ENCODE data around the gene NPAS3.

The NPAS3 gene

GRCh38 chr14:33714527-33715226 is 776.0 kb downstream of the NPAS3 start:
- H3K27me3 Mint-ChIP-seq: no peaks in the 10 kb centered on the region
- H3K36me3 Mint-ChIP-seq: no peaks in the 10 kb centered on the region

GRCh38 chr14:33715227-33715528 is 776.5 kb downstream of the NPAS3 start:
- no peak for ATAC-seq (ENCODE audit: low read depth)
- Mint-ChIP-seq H3K4me3 (no peak overlapping the region), H3K9me3 (peaks cover 3% of the 10 kb centered on the region), H3K4me1 (no peaks in the 10 kb centered on the region), H3K27ac (no peak overlapping the region), H3K36me3 (no peaks in the 10 kb centered on the region), H3K27me3 (no peaks in the 10 kb centered on the region)
- DNase-seq (ENCODE audit: low spot score in 2 of 2): no peak

More at GRCh38 chr14:33714527-33715226, 776.0 kb downstream of the NPAS3 start:
- H3K9me3 Mint-ChIP-seq: peaks cover 3% of the 10 kb centered on the region
- DNase-seq (ENCODE audit: low spot score in 2 of 2) (no peak), ATAC-seq (ENCODE audit: low read depth) (no peak)
- H3K4me3 Mint-ChIP-seq: no peak overlapping the region
- no peak overlapping the region for H3K27ac Mint-ChIP-seq
- no peaks in the 10 kb centered on the region for H3K4me1 Mint-ChIP-seq

GRCh38 chr14:33716921-33717320 is 778.2 kb downstream of the NPAS3 start:
- no peaks in the 10 kb centered on the region for H3K4me1 Mint-ChIP-seq
- H3K9me3 Mint-ChIP-seq: peaks cover 3% of the 10 kb centered on the region
- no peak for DNase-seq (ENCODE audit: low spot score in 2 of 2)
- no peaks in the 10 kb centered on the region for H3K27me3 Mint-ChIP-seq
- no peak for ATAC-seq (ENCODE audit: low read depth)
- no peak overlapping the region for H3K4me3 Mint-ChIP-seq
- H3K27ac Mint-ChIP-seq: no peak overlapping the region
- no peaks in the 10 kb centered on the region for H3K36me3 Mint-ChIP-seq

GRCh38 chr14:33717866-33718265 is 779.2 kb downstream of the NPAS3 start:
- Mint-ChIP-seq H3K4me3 (no peak overlapping the region), H3K4me1 (no peaks in the 10 kb centered on the region), H3K36me3 (no peaks in the 10 kb centered on the region), H3K27me3 (no peaks in the 10 kb centered on the region), H3K27ac (no peak overlapping the region), H3K9me3 (peaks cover 3% of the 10 kb centered on the region)
- DNase-seq (ENCODE audit: low spot score in 2 of 2) (no peak), ATAC-seq (ENCODE audit: low read depth) (no peak)

GRCh38 chr14:33720284-33720787 is 781.7 kb downstream of the NPAS3 start:
- Mint-ChIP-seq H3K27me3 (no peaks in the 10 kb centered on the region), H3K4me1 (no peaks in the 10 kb centered on the region), H3K4me3 (no peak overlapping the region), H3K9me3 (peaks cover 2% of the 10 kb centered on the region), H3K36me3 (no peaks in the 10 kb centered on the region), H3K27ac (no peak overlapping the region)
- DNase-seq (ENCODE audit: low spot score in 2 of 2): no peak
- ATAC-seq (ENCODE audit: low read depth): no peak

- Mint-ChIP-seq H3K9me3 (no peaks in the 10 kb centered on the region), H3K27ac (no peak overlapping the region), H3K4me3 (no peak overlapping the region), H3K4me1 (no peaks in the 10 kb centered on the region), H3K27me3 (no peaks in the 10 kb centered on the region), H3K36me3 (no peaks in the 10 kb centered on the region)
- DNase-seq (ENCODE audit: low spot score in 2 of 2): no peak
- no peak for ATAC-seq (ENCODE audit: low read depth)
These were observed 788.0 kb downstream of the NPAS3 start for GRCh38 chr14:33726685-33727084.

GRCh38 chr14:33727606-33728005 is 788.9 kb downstream of the NPAS3 start:
- H3K9me3 Mint-ChIP-seq: no peaks in the 10 kb centered on the region

GRCh38 chr14:33728010-33728498 is 789.4 kb downstream of the NPAS3 start:
- ATAC-seq (ENCODE audit: low read depth) (no peak), DNase-seq (ENCODE audit: low spot score in 2 of 2) (no peak)
- Mint-ChIP-seq H3K27ac (no peak overlapping the region), H3K27me3 (no peaks in the 10 kb centered on the region), H3K36me3 (no peaks in the 10 kb centered on the region), H3K9me3 (no peaks in the 10 kb centered on the region), H3K4me3 (no peak overlapping the region), H3K4me1 (no peaks in the 10 kb centered on the region)

More at GRCh38 chr14:33727606-33728005, 788.9 kb downstream of the NPAS3 start:
- H3K36me3 Mint-ChIP-seq: no peaks in the 10 kb centered on the region
- DNase-seq (ENCODE audit: low spot score in 2 of 2): no peak
- H3K4me1 Mint-ChIP-seq: no peaks in the 10 kb centered on the region
- no peak overlapping the region for H3K4me3 Mint-ChIP-seq
- no peaks in the 10 kb centered on the region for H3K27me3 Mint-ChIP-seq
- H3K27ac Mint-ChIP-seq: no peak overlapping the region
- ATAC-seq (ENCODE audit: low read depth): no peak

GRCh38 chr14:33730156-33730555 is 791.5 kb downstream of the NPAS3 start:
- H3K27ac Mint-ChIP-seq: no peak overlapping the region
- no peaks in the 10 kb centered on the region for H3K36me3 Mint-ChIP-seq
- H3K9me3 Mint-ChIP-seq: no peaks in the 10 kb centered on the region
- no peak for DNase-seq (ENCODE audit: low spot score in 2 of 2)
- no peak for ATAC-seq (ENCODE audit: low read depth)
- H3K4me3 Mint-ChIP-seq: no peak overlapping the region
- H3K4me1 Mint-ChIP-seq: no peaks in the 10 kb centered on the region
- no peaks in the 10 kb centered on the region for H3K27me3 Mint-ChIP-seq

GRCh38 chr14:33732175-33732574 is 793.5 kb downstream of the NPAS3 start:
- DNase-seq (ENCODE audit: low spot score in 2 of 2) (no peak), ATAC-seq (ENCODE audit: low read depth) (no peak)
- Mint-ChIP-seq H3K27ac (no peak overlapping the region), H3K36me3 (no peaks in the 10 kb centered on the region), H3K9me3 (no peaks in the 10 kb centered on the region), H3K27me3 (no peaks in the 10 kb centered on the region), H3K4me1 (no peaks in the 10 kb centered on the region), H3K4me3 (no peak overlapping the region)

GRCh38 chr14:33733310-33733709 is 794.6 kb downstream of the NPAS3 start:
- Mint-ChIP-seq H3K27me3 (no peaks in the 10 kb centered on the region), H3K27ac (no peak overlapping the region), H3K4me3 (no peak overlapping the region), H3K4me1 (no peaks in the 10 kb centered on the region), H3K36me3 (no peaks in the 10 kb centered on the region), H3K9me3 (no peaks in the 10 kb centered on the region)
- ATAC-seq (ENCODE audit: low read depth) (no peak), DNase-seq (ENCODE audit: low spot score in 2 of 2) (no peak)

GRCh38 chr14:33733721-33734120 is 795.0 kb downstream of the NPAS3 start:
- Mint-ChIP-seq H3K4me1 (no peaks in the 10 kb centered on the region), H3K9me3 (no peaks in the 10 kb centered on the region), H3K27ac (no peak overlapping the region), H3K36me3 (no peaks in the 10 kb centered on the region), H3K4me3 (no peak overlapping the region), H3K27me3 (no peaks in the 10 kb centered on the region)
- ATAC-seq (ENCODE audit: low read depth) (no peak), DNase-seq (ENCODE audit: low spot score in 2 of 2) (no peak)

GRCh38 chr14:33734387-33734786 is 795.7 kb downstream of the NPAS3 start:
- H3K9me3 Mint-ChIP-seq: no peaks in the 10 kb centered on the region
- no peaks in the 10 kb centered on the region for H3K4me1 Mint-ChIP-seq
- H3K27ac Mint-ChIP-seq: no peak overlapping the region
- no peaks in the 10 kb centered on the region for H3K36me3 Mint-ChIP-seq
- H3K4me3 Mint-ChIP-seq: no peak overlapping the region
- no peak for ATAC-seq (ENCODE audit: low read depth)
- H3K27me3 Mint-ChIP-seq: no peaks in the 10 kb centered on the region
- no peak for DNase-seq (ENCODE audit: low spot score in 2 of 2)

GRCh38 chr14:33736299-33736825 is 797.7 kb downstream of the NPAS3 start:
- Mint-ChIP-seq H3K36me3 (no peaks in the 10 kb centered on the region), H3K27ac (no peak overlapping the region), H3K4me3 (no peak overlapping the region), H3K4me1 (no peaks in the 10 kb centered on the region), H3K27me3 (no peaks in the 10 kb centered on the region), H3K9me3 (peaks cover 2% of the 10 kb centered on the region)
- ATAC-seq (ENCODE audit: low read depth): no peak
- DNase-seq (ENCODE audit: low spot score in 2 of 2): no peak

- ATAC-seq (ENCODE audit: low read depth): no peak
- no peak for DNase-seq (ENCODE audit: low spot score in 2 of 2)
- Mint-ChIP-seq H3K27ac (no peak overlapping the region), H3K4me1 (no peaks in the 10 kb centered on the region), H3K9me3 (peaks cover 2% of the 10 kb centered on the region), H3K36me3 (no peaks in the 10 kb centered on the region), H3K27me3 (no peaks in the 10 kb centered on the region), H3K4me3 (no peak overlapping the region)
These were observed 798.3 kb downstream of the NPAS3 start for GRCh38 chr14:33736979-33737378.

Data from memory B cell (primary cell).